ENCODE results near the gene BMPR1A.

GRCh38 chr10:86849181-86849894, 92.9 kb downstream of the BMPR1A start:
- TF ChIP-seq POLR2A (IDR thresholded peaks at IDR 0.05; ENCODE audit: low read depth, low read length) (no peak), CTCF (conservative IDR thresholded peaks at IDR 0.05; ENCODE audit: low read depth, low read length) (no peak), RFX5 (IDR thresholded peaks at IDR 0.05; ENCODE audit: low read depth, low read length) (no peak), SMC3 (IDR thresholded peaks at IDR 0.05; ENCODE audit: low read depth, low read length) (no peak), RAD21 (IDR thresholded peaks at IDR 0.05; ENCODE audit: low read length) (no peak), FOS (IDR thresholded peaks at IDR 0.05; ENCODE audit: low read depth, low read length) (no peak), BHLHE40 (IDR thresholded peaks at IDR 0.05; ENCODE audit: low read depth, low read length) (no peak), CEBPB (IDR thresholded peaks at IDR 0.05; ENCODE audit: low read depth, low read length) (no peak), MAFK (IDR thresholded peaks at IDR 0.05; ENCODE audit: low read depth, low read length) (no peak), CHD1 (IDR thresholded peaks at IDR 0.05; ENCODE audit: low read depth, low read length) (no peak)
